Sigmoid colon (tissue), 7 donors: ENCODE data around the gene CCDC116. TPM values are rescaled to one million over a fixed set of nuclear protein-coding genes. Genes with fewer than 3 reads are reported as not detected.
"Not testable (repeated sequence)": the region's sequence is repeated elsewhere in the genome, so short reads cannot be mapped to it uniquely, and the experiment has no call there.

Experiments
- DNase-seq: peaks from one replicate; pipeline ENCODE4 v3.0.0-alpha.2; 2019
- H3K27ac ChIP-seq, 4 donors: fragments of 200-600 bp; sonication (generic); one replicate each; pipeline ENCODE4 v1.5.1; 2016 to 2019; ENCODE audit warnings: mild to moderate bottlenecking in 1 of 4
- H3K27me3 ChIP-seq, 3 donors: fragments of 200-600 bp; sonication (generic); one replicate each; pipeline ENCODE4 v1.5.1; 2019; ENCODE audit warnings: mild to moderate bottlenecking in 1 of 3
- H3K36me3 ChIP-seq, 4 donors: fragments of 200-600 bp; sonication (generic); one replicate each; pipeline ENCODE4 v1.5.1; 2016 to 2019
- H3K4me1 ChIP-seq, 4 donors: fragments of 200-600 bp; sonication (generic); one replicate each; pipeline ENCODE4 v1.5.1; 2017 to 2019
- H3K4me3 ChIP-seq, 4 donors: fragments of 200-600 bp; sonication (generic); one replicate each; pipeline ENCODE4 v1.5.1; 2017 to 2019; ENCODE audit warnings: mild to moderate bottlenecking in 2 of 4, moderate library complexity in 1 of 4
- H3K9me3 ChIP-seq, 4 donors: fragments of 200-600 bp in 3 of 4; sonication (generic) in 3 of 4; one replicate each; pipeline versions ENCODE4 v1.5.1 to v1.6.1; 2013 to 2019
- EP300 ChIP-seq, 4 donors: sonication (generic); formaldehyde crosslinking; IDR thresholded peaks; one replicate each; pipeline ENCODE4 v1.6.1; 2017; ENCODE audit warnings: antibody characterized with exemption in 4 of 4
- POLR2A ChIP-seq, 2 donors: fragments of 450-650 bp; IDR thresholded peaks; one replicate each; pipeline ENCODE4 v1.6.1; 2016; ENCODE audit warnings: antibody characterized with exemption in 2 of 2, mild to moderate bottlenecking in 2 of 2, moderate library complexity in 2 of 2
- POLR2AphosphoS5 ChIP-seq, 4 donors: sonication (generic); formaldehyde crosslinking; IDR thresholded peaks; one replicate each; pipeline ENCODE4 v1.6.1; 2017; ENCODE audit warnings: antibody characterized with exemption in 4 of 4
- WGBS, 2 donors: extraction: QIAGEN DNeasy Blood & Tissue Kit; methylation state at CpG; one replicate each; pipeline ENCODE4 v1.1.7; 2013; 5-methylcytosine and 5-hydroxymethylcytosine counted together
- intact Hi-C: fragments of 100-400 bp; cut with DNase I; formaldehyde crosslinking; loops from one replicate; pipeline ENCODE4 v1.15.1; 2023
- polyA plus RNA-seq, 3 donors: library from polyadenylated mRNA; stranded (reverse); fragments of 200-250 nt; gene quantifications; one replicate each; pipeline ENCODE4 v1.2.3, GENCODE V29; 2013
- total RNA-seq, 4 donors: library from RNA; depleted of rRNA; stranded (reverse); fragments of >200 nt; gene quantifications; one replicate each; pipeline ENCODE4 v1.1.0, GENCODE V29; 2016
- TF ChIP-seq, protein P1 (sequence below), 4 experiments: fragments of 450-650 bp in 3 of 4; fragments of 200-600 bp in 1 of 4; IDR thresholded peaks; one replicate each; pipeline ENCODE4 v1.5.1; 2016 to 2019; ENCODE audit warnings: antibody characterized with exemption in 4 of 4, mild to moderate bottlenecking in 3 of 4, moderate library complexity in 2 of 4
- donor health status: healthy with polysubstance abuse.
- donor health status: Bipolar disorder and iron deficiency.
- donor health status: healthy.

The CCDC116 gene
- total and polyA plus RNA-seq, 7 donors: 0.33 to 2.5 (median 0.41) TPM; not detected in 2

DNA sequence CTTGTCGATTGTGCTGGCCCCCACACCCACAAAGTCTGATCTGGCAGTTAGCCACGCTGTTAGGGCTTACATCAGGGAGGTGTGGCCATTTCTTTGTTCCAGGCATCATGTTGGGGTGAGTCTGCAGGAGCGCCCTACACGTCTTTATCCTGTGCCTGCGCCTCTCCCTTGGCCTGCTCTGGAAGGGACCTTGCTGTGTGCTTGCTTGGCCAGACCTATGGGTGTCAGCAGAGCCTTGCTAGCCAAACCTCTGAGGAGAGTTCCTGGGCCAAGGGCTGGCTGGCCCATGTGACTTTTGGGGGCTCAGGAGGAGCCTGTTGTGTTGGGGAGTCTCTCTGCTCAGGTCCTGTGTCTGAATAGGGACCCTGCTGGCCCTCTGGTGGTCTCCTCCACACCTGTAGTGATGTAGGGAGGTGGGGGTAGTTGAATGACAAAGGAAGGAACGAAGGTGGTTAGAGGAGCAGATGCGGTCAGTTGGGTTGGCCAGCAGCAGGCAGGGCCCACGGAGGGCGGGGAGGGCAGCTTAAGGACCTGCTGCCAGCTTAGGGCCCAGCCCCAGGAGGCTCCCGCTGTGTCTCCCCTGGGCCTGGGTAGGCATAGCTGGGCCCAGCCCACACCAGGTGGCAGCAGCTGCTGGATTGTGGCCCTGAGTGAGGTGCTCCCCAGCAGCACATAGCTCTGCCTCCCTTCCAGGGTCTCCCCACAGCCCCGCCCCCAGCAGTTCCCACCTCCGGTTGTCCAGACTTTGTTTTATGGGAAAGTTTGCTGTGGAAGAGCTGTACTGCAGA lies 41.2 kb downstream of the CCDC116 start:
- Histone ChIP-seq H3K4me3 (no peak overlapping the region), H3K4me1 (no peaks in the 10 kb centered on the region), H3K27me3 (no peaks in the 10 kb centered on the region), H3K9me3 (no peaks in the 10 kb centered on the region), H3K27ac (no peak overlapping the region), H3K36me3 (peaks cover 21 to 65% (median 38%) of the 10 kb centered on the region in 4 donors)
- intact Hi-C loops: no loop called here
- 94 to 96% methylated on average over 12 of the region's 12 CpGs for WGBS, 2 donors
- DNase-seq: no peak
- TF ChIP-seq, protein P1, sequence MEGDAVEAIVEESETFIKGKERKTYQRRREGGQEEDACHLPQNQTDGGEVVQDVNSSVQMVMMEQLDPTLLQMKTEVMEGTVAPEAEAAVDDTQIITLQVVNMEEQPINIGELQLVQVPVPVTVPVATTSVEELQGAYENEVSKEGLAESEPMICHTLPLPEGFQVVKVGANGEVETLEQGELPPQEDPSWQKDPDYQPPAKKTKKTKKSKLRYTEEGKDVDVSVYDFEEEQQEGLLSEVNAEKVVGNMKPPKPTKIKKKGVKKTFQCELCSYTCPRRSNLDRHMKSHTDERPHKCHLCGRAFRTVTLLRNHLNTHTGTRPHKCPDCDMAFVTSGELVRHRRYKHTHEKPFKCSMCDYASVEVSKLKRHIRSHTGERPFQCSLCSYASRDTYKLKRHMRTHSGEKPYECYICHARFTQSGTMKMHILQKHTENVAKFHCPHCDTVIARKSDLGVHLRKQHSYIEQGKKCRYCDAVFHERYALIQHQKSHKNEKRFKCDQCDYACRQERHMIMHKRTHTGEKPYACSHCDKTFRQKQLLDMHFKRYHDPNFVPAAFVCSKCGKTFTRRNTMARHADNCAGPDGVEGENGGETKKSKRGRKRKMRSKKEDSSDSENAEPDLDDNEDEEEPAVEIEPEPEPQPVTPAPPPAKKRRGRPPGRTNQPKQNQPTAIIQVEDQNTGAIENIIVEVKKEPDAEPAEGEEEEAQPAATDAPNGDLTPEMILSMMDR (IDR thresholded peaks at IDR 0.05): no peak
- TF ChIP-seq POLR2A (IDR thresholded peaks at IDR 0.05): no peak
- no peak for TF ChIP-seq EP300 (IDR thresholded peaks at IDR 0.05)

- WGBS, 2 donors: 98% methylated on average over 12 of the region's 12 CpGs
- no peak overlapping the region for H3K27ac ChIP-seq
- H3K4me1 ChIP-seq: no peaks in the 10 kb centered on the region
- H3K27me3 ChIP-seq: no peaks in the 10 kb centered on the region
- no peaks in the 10 kb centered on the region for H3K9me3 ChIP-seq
- intact Hi-C loops: no loop called here
- DNase-seq: no peak
- no peak overlapping the region for H3K4me3 ChIP-seq
- H3K36me3 ChIP-seq: peaks cover 21 to 57% (median 38%) of the 10 kb centered on the region in 4 donors
- TF ChIP-seq POLR2AphosphoS5 (IDR thresholded peaks at IDR 0.05) (no peak), POLR2A (IDR thresholded peaks at IDR 0.05) (no peak), EP300 (IDR thresholded peaks at IDR 0.05) (no peak)
- TF ChIP-seq, protein P1 (IDR thresholded peaks at IDR 0.05): no peak
Measured at GRCh38 chr22:21674638-21675245, 42.2 kb downstream of the CCDC116 start.

- Histone ChIP-seq H3K27ac (no peak overlapping the region), H3K9me3 (no peaks in the 10 kb centered on the region), H3K4me3 (no peak overlapping the region), H3K36me3 (peaks cover 12 to 53% (median 35%) of the 10 kb centered on the region in 4 donors), H3K4me1 (no peaks in the 10 kb centered on the region), H3K27me3 (no peaks in the 10 kb centered on the region)
- DNase-seq: no peak
- intact Hi-C loops: no loop called here
- 92 to 96% methylated on average over 15 of the region's 15 CpGs for WGBS, 2 donors
- no peak for TF ChIP-seq POLR2A (IDR thresholded peaks at IDR 0.05)
- TF ChIP-seq, protein P1 (IDR thresholded peaks at IDR 0.05): no peak
- no peak for TF ChIP-seq EP300 (IDR thresholded peaks at IDR 0.05)
- no peak for TF ChIP-seq POLR2AphosphoS5 (IDR thresholded peaks at IDR 0.05)
Measured at GRCh38 chr22:21677606-21678443, 45.3 kb downstream of the CCDC116 start.

GRCh38 chr22:21678842-21679241 lies 46.3 kb downstream of the CCDC116 start:
- DNase-seq, H3K4me1 ChIP-seq, H3K27ac ChIP-seq, H3K4me3 ChIP-seq, H3K9me3 ChIP-seq, intact Hi-C loops, H3K27me3 ChIP-seq: not testable (repeated sequence)
- peaks cover 11 to 53% (median 32%) of the 10 kb centered on the region in 4 donors for H3K36me3 ChIP-seq
- WGBS, 2 donors: 98 to 99% methylated on average over 12 of the region's 12 CpGs

- Histone ChIP-seq H3K9me3 (no peaks in the 10 kb centered on the region), H3K27ac (no peak overlapping the region), H3K36me3 (peaks cover 11 to 51% (median 31%) of the 10 kb centered on the region in 4 donors), H3K4me1 (no peaks in the 10 kb centered on the region), H3K27me3 (no peaks in the 10 kb centered on the region), H3K4me3 (no peak overlapping the region)
- WGBS, 2 donors: 85 to 95% methylated on average over 4 of the region's 4 CpGs
- TF ChIP-seq EP300 (IDR thresholded peaks at IDR 0.05): no peak
- TF ChIP-seq POLR2AphosphoS5 (IDR thresholded peaks at IDR 0.05): no peak
- TF ChIP-seq, protein P1 (IDR thresholded peaks at IDR 0.05): no peak
- intact Hi-C loops: no loop called here
- DNase-seq: no peak
Measured at GRCh38 chr22:21679383-21679782, 46.8 kb downstream of the CCDC116 start.
